SK-N-SH (cell line): ENCODE results near the gene JOSD1.

Experiments used
- CTCF ChIP-seq: fragments of 200-600 bp; sonication (generic); IDR thresholded peaks from 2 replicates; pipeline ENCODE4 v1.6.1; 2017; ENCODE audit warnings: antibody characterized with exemption, mild to moderate bottlenecking, moderate library complexity
- EZH2phosphoT487 ChIP-seq: fragments of 200-600 bp; sonication (generic); IDR thresholded peaks from 2 replicates; pipeline ENCODE4 v1.6.1; 2017; ENCODE audit warnings: low read depth, mixed run types, mild to moderate bottlenecking, antibody characterized with exemption, moderate library complexity, borderline replicate concordance
- POLR2AphosphoS5 ChIP-seq: IDR thresholded peaks from 2 replicates; pipeline ENCODE4 v1.6.1; 2012; ENCODE audit warnings: low read depth, low read length
- REST ChIP-seq: IDR thresholded peaks from 2 replicates; pipeline ENCODE4 v1.6.1; 2012; ENCODE audit warnings: mild to moderate bottlenecking, low read depth, low read length, moderate library complexity
- SMC3 ChIP-seq: IDR thresholded peaks from 2 replicates; pipeline ENCODE4 v1.6.1; 2012; ENCODE audit warnings: low read depth, low read length, improper control_type of control experiment
- TEAD4 ChIP-seq: IDR thresholded peaks from 2 replicates; pipeline ENCODE4 v1.4.0; 2012; ENCODE audit warnings: mild to moderate bottlenecking, borderline replicate concordance; ENCODE audit not compliant: insufficient read depth
- ZBTB33 ChIP-seq: IDR thresholded peaks from 2 replicates; pipeline ENCODE4 v1.4.0; 2012; ENCODE audit warnings: low read depth, borderline replicate concordance

GRCh38 chr22:38717244-38717643, 16.5 kb upstream of the JOSD1 start:
- no peak for TF ChIP-seq EZH2phosphoT487
- TF ChIP-seq REST, result no peak
- TF ChIP-seq ZBTB33, result no peak
- no peak for TF ChIP-seq TEAD4
- no peak for TF ChIP-seq CTCF
- TF ChIP-seq SMC3, result no peak
- TF ChIP-seq POLR2AphosphoS5, result no peak
